Transverse colon (tissue), 4 donors: ENCODE measurements around the gene SPAG6.

Experiments
- CTCF ChIP-seq, 5 experiments: fragments of 200-600 bp in 3 of 5; fragments of 450-650 bp in 2 of 5; sonication (generic) in 3 of 5; IDR thresholded peaks; 1 replicate in 2 of 5; 2 replicates in 3 of 5; pipeline ENCODE4 v1.5.1; 2016 to 2017; ENCODE audit warnings: antibody characterized with exemption in 5 of 5, inconsistent platforms in 3 of 5, mild to moderate bottlenecking in 2 of 5, moderate library complexity in 1 of 5
- POLR2A ChIP-seq: fragments of 450-650 bp; IDR thresholded peaks from one replicate; pipeline ENCODE4 v1.6.1; 2016; ENCODE audit warnings: antibody characterized with exemption, mild to moderate bottlenecking, moderate library complexity
- POLR2AphosphoS5 ChIP-seq, 3 donors: sonication (generic); formaldehyde crosslinking; IDR thresholded peaks; one replicate each; pipeline ENCODE4 v1.6.1; 2016; ENCODE audit warnings: antibody characterized with exemption in 3 of 3

- TF ChIP-seq CTCF (IDR thresholded peaks at IDR 0.05) (no peak), POLR2A (no peak), POLR2AphosphoS5 (IDR thresholded peaks at IDR 0.05) (no peak)
These were observed 16.1 kb upstream of the SPAG6 start for GRCh38 chr10:22329150-22329549.
